Adrenal gland (tissue), 12 donors: ENCODE data around the gene ADPRHL1. TPM values are rescaled to one million over a fixed set of nuclear protein-coding genes. Genes with fewer than 3 reads are reported as not detected.

Source experiments
- DNase-seq, 7 donors: peaks; one replicate each; pipeline ENCODE4 v3.0.0-alpha.2; 2019 to 2020
- H3K27ac ChIP-seq, 5 donors: fragments of 200-600 bp; sonication (generic) in 4 of 5; 1 replicate in 3 of 5; 2 replicates in 2 of 5; pipeline versions ENCODE4 v1.5.1 to v1.8.0; 2016 to 2020; ENCODE audit warnings: mild to moderate bottlenecking in 1 of 5
- H3K27me3 ChIP-seq: fragments of 200-600 bp; 2 replicates; pipeline ENCODE4 v1.8.0; 2021
- H3K36me3 ChIP-seq, 2 donors: fragments of 200-600 bp; replicated peaks in 1 of 2; 1 replicate in 1 of 2; 2 replicates in 1 of 2; pipeline versions ENCODE4 v1.5.1 to v1.8.0; 2018 to 2022
- H3K4me1 ChIP-seq, 2 donors: fragments of 200-600 bp; replicated peaks in 1 of 2; 1 replicate in 1 of 2; 2 replicates in 1 of 2; pipeline versions ENCODE4 v1.5.1 to v1.8.0; 2018 to 2021
- H3K4me3 ChIP-seq, 4 donors: fragments of 200-600 bp; sonication (generic) in 3 of 4; one replicate each; pipeline ENCODE4 v1.5.1; 2016 to 2018
- H3K9me3 ChIP-seq, 3 donors: fragments of 200-600 bp; sonication (generic) in 1 of 3; replicated peaks in 1 of 3; 1 replicate in 2 of 3; 2 replicates in 1 of 3; pipeline versions ENCODE4 v1.5.1 to v1.8.0; 2016 to 2021
- POLR2A ChIP-seq, 2 donors: fragments of 450-650 bp; IDR thresholded peaks; one replicate each; pipeline ENCODE4 v1.6.1; 2017; ENCODE audit warnings: antibody characterized with exemption in 2 of 2, mild to moderate bottlenecking in 2 of 2, moderate library complexity in 1 of 2
- WGBS, 4 donors: extraction: QIAGEN DNeasy Blood & Tissue Kit in 2 of 4; methylation state at CpG; one replicate each; pipeline versions ENCODE4 v1.1.5 to v1.1.7; 2013 to 2017; 5-methylcytosine and 5-hydroxymethylcytosine counted together
- intact Hi-C, 2 donors: fragments of 100-400 bp; cut with DNase I; formaldehyde crosslinking; loops; one replicate each; pipeline versions ENCODE4 v1.14.1 to v1.15.0; 2022 to 2023
- polyA plus RNA-seq, 3 donors: library from polyadenylated mRNA; stranded (reverse); fragments of 200-250 nt in 2 of 3; fragments of 350-450 nt in 1 of 3; fragmentation: Illumina TruSeq in 1 of 3; extraction: RNeasy Lipid Tissue Mini Kit (QIAGEN cat#74804) in 1 of 3; gene quantifications; one replicate each; pipeline ENCODE4 v1.2.3, GENCODE V29; 2013 to 2014
- total RNA-seq, 9 donors: library from RNA; depleted of rRNA in 4 of 9; stranded (reverse); fragments of >200 nt in 4 of 9; fragments of 120-200 nt in 1 of 9; fragmentation: NEBNext Ultra II Directional in 1 of 9; extraction: Animal tissue kit (Norgen Biotek cat#: 25700) in 1 of 9; gene quantifications; one replicate each; pipeline versions ENCODE4 v1.1.0 to v1.2.4, GENCODE V29; 2013 to 2023
- TF ChIP-seq, protein P1 (sequence below), 6 experiments: fragments of 450-650 bp in 4 of 6; fragments of 200-600 bp in 2 of 6; sonication (generic) in 1 of 6; IDR thresholded peaks; 1 replicate in 5 of 6; 2 replicates in 1 of 6; pipeline versions ENCODE4 v1.5.1 to v1.8.0; 2016 to 2021; ENCODE audit warnings: antibody characterized with exemption in 6 of 6, mild to moderate bottlenecking in 2 of 6, moderate library complexity in 1 of 6
- donor health status: healthy with polysubstance abuse.
- donor health status: Bipolar disorder and iron deficiency.
- donor health status: DM: yes; HTN: yes; CAD: no.
- donor health status: DM: no; HTN: no; CAD: no.
- donor health status: DM: no; HTN: no; CAD: no.
- donor health status: DM: yes; HTN: yes; CAD: no.

Gene ADPRHL1
- total and polyA plus RNA-seq, 12 donors: 2.0 to 14.2 (median 4.0) TPM

GRCh38 chr13:113466383-113466782 is 13.1 kb upstream of the ADPRHL1 start:
- H3K4me1 ChIP-seq: peaks cover 0 to 4% of the 10 kb centered on the region in 2 donors
- no peak overlapping the region for H3K4me3 ChIP-seq
- intact Hi-C loops: no loop called here
- no peak for DNase-seq
- H3K27ac ChIP-seq: no peak overlapping the region
- no peaks in the 10 kb centered on the region for H3K27me3 ChIP-seq
- WGBS, 4 donors: 85 to 98% (median 91%) methylated on average over 3 of the region's 3 CpGs
- no peaks in the 10 kb centered on the region for H3K36me3 ChIP-seq
- no peaks in the 10 kb centered on the region for H3K9me3 ChIP-seq
- TF ChIP-seq, protein P1, sequence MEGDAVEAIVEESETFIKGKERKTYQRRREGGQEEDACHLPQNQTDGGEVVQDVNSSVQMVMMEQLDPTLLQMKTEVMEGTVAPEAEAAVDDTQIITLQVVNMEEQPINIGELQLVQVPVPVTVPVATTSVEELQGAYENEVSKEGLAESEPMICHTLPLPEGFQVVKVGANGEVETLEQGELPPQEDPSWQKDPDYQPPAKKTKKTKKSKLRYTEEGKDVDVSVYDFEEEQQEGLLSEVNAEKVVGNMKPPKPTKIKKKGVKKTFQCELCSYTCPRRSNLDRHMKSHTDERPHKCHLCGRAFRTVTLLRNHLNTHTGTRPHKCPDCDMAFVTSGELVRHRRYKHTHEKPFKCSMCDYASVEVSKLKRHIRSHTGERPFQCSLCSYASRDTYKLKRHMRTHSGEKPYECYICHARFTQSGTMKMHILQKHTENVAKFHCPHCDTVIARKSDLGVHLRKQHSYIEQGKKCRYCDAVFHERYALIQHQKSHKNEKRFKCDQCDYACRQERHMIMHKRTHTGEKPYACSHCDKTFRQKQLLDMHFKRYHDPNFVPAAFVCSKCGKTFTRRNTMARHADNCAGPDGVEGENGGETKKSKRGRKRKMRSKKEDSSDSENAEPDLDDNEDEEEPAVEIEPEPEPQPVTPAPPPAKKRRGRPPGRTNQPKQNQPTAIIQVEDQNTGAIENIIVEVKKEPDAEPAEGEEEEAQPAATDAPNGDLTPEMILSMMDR (IDR thresholded peaks at IDR 0.05): no peak
- no peak for TF ChIP-seq POLR2A (IDR thresholded peaks at IDR 0.05)

- intact Hi-C loops: no loop called here
- Histone ChIP-seq H3K9me3 (no peaks in the 10 kb centered on the region), H3K4me1 (peaks cover 0 to 4% of the 10 kb centered on the region in 2 donors), H3K27me3 (no peaks in the 10 kb centered on the region), H3K4me3 (no peak overlapping the region), H3K36me3 (peaks cover 0 to 9% of the 10 kb centered on the region in 2 donors), H3K27ac (no peak overlapping the region)
- DNase-seq: no peak
- TF ChIP-seq, protein P1 (IDR thresholded peaks at IDR 0.05): no peak
- TF ChIP-seq POLR2A (IDR thresholded peaks at IDR 0.05): no peak
- 62 to 79% (median 72%) methylated on average over 4 of the region's 4 CpGs for WGBS, 4 donors
Observed at GRCh38 chr13:113465300-113465699, 12.0 kb upstream of the ADPRHL1 start.

DNA sequence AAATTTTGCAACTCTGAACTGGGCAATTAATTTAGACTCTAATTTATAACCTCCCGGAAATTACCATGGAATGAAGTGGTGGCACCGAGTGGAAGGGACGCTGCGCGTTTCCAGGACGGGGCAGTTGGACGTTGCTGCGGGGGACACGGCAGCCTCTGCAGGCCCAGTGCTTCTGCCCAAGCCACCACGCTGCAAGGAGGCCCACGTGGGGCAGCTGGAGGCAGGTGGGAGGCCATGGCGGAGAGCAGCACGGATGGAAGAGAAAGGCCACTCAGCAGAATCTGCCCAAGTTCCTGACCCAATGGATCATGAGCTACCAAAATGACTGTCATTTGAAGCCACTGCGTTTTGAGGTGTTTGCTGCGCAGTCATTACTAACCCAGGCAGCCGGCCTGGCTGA is 11.2 kb upstream of the ADPRHL1 start:
- no peak overlapping the region for H3K27ac ChIP-seq
- H3K27me3 ChIP-seq: no peaks in the 10 kb centered on the region
- no peak overlapping the region for H3K4me3 ChIP-seq
- TF ChIP-seq, protein P1 (IDR thresholded peaks at IDR 0.05): no peak
- TF ChIP-seq POLR2A (IDR thresholded peaks at IDR 0.05): no peak
- peaks cover 0 to 4% of the 10 kb centered on the region in 2 donors for H3K4me1 ChIP-seq
- peak in 1 of 7 donors; percentile 13 for DNase-seq
- intact Hi-C loops: no loop called here
- peaks cover 0 to 17% of the 10 kb centered on the region in 2 donors for H3K36me3 ChIP-seq
- 90 to 94% (median 92%) methylated on average over 12 to 16 of the region's 16 CpGs for WGBS, 4 donors
- no peaks in the 10 kb centered on the region for H3K9me3 ChIP-seq

DNA sequence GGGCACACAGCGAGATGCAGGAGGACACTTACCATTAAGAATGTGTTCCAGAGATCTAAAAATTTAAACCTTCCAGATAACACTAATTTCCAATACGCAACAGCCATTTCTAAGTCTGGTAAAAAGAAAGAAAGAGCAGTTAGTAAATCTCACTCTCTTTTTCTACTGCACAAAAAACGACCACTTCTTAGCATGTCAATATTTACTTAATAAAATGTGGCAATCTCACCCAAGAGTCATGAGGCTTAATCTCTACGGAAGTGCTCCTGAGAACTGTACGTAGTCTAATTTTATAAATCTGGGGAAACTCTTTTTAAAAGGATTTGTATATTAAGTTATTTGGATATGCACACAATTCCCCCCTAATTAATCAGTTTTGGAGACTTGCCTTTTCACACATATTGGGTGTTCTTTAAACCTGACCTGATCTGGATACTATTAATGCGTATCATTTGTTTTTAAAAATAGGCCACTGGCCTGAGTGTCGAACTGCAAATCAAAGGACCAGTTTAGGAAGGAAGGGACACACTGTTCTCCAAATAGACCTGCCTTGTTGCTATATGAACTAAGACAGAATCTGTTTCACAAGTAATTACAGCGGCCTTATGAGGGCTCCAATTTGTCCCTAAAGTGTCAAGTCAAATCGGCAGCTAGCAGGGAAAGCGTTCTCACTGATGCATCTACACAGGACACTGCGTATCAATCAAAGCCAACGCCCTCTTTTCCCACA is 7.9 kb upstream of the ADPRHL1 start:
- H3K9me3 ChIP-seq: no peaks in the 10 kb centered on the region
- WGBS, 4 donors: 90 to 93% (median 93%) methylated on average over 12 of the region's 12 CpGs
- H3K27me3 ChIP-seq: no peaks in the 10 kb centered on the region
- no peak overlapping the region for H3K4me3 ChIP-seq
- TF ChIP-seq, protein P1 (IDR thresholded peaks at IDR 0.05): no peak
- TF ChIP-seq POLR2A (IDR thresholded peaks at IDR 0.05): no peak
- intact Hi-C loops: no loop called here
- H3K36me3 ChIP-seq: peaks cover 0 to 46% of the 10 kb centered on the region in 2 donors
- H3K4me1 ChIP-seq: peaks cover 0 to 4% of the 10 kb centered on the region in 2 donors
- no peak for DNase-seq
- H3K27ac ChIP-seq: no peak overlapping the region
